PC-9 (cell line): ENCODE results near the gene ATP13A3. TPM values are rescaled to one million over a fixed set of nuclear protein-coding genes. Genes with fewer than 3 reads are reported as not detected.
"Not testable (repeated sequence)": the region's sequence is repeated elsewhere in the genome, so short reads cannot be mapped to it uniquely, and the experiment has no call there.

Experiments
- BruUV-seq: library from RNA; stranded (reverse); fragments of 400-500 nt; replicated peaks from 2 replicates; lab custom pipeline; 2021; lab: Mats Ljungman, UMichigan
- CTCF ChIA-PET: fragments of 300-600 bp; sonication (Branson Sonifier 250); formaldehyde crosslinking; loops from one replicate; lab custom pipeline; 2022; ENCODE audit warnings: antibody characterized with exemption; lab: Charles Lee
- POLR2A ChIA-PET: fragments of 300-600 bp; sonication (Branson Sonifier 250); formaldehyde crosslinking; loops from one replicate; lab custom pipeline; 2022; ENCODE audit warnings: antibody characterized with exemption; ENCODE audit not compliant: unreplicated experiment; lab: Charles Lee
- DNase-seq, 2 experiments: peaks; one replicate each; pipeline versions ENCODE4 v3.0.0 to v3.0.0-alpha.2; 2015 to 2022; ENCODE audit warnings: mixed read lengths in 1 of 2
- H2AFZ ChIP-seq: fragments of 200-600 bp; sonication (generic); 2 replicates; pipeline ENCODE4 v1.8.1; 2017; ENCODE audit warnings: antibody characterized with exemption
- H3F3A ChIP-seq: fragments of 200-600 bp; sonication (generic); 2 replicates; pipeline ENCODE4 v1.8.1; 2017; ENCODE audit warnings: antibody characterized with exemption, mild to moderate bottlenecking, low read depth; ENCODE audit not compliant: insufficient read depth
- H3K27ac ChIP-seq: fragments of 200-600 bp; sonication (generic); 2 replicates; pipeline ENCODE4 v1.6.1; 2016; ENCODE audit warnings: mixed run types
- H3K27me3 ChIP-seq: fragments of 200-600 bp; sonication (generic); 2 replicates; pipeline ENCODE4 v1.6.1; 2016; ENCODE audit warnings: low read depth, mixed run types; ENCODE audit not compliant: insufficient read depth
- H3K36me3 ChIP-seq: fragments of 200-600 bp; sonication (generic); 2 replicates; pipeline ENCODE4 v1.6.1; 2016; ENCODE audit warnings: low read depth, mixed run types
- H3K4me1 ChIP-seq: fragments of 200-600 bp; sonication (generic); replicated peaks from 2 replicates; pipeline ENCODE4 v1.6.1; 2016; ENCODE audit warnings: mixed run types; ENCODE audit not compliant: insufficient read depth
- H3K4me2 ChIP-seq: fragments of 200-600 bp; sonication (generic); 2 replicates; pipeline ENCODE4 v1.6.1; 2017; ENCODE audit warnings: mixed run types
- H3K4me3 ChIP-seq: fragments of 200-600 bp; sonication (generic); 2 replicates; pipeline ENCODE4 v1.6.1; 2016; ENCODE audit warnings: mixed run types
- H3K79me2 ChIP-seq: fragments of 200-600 bp; sonication (generic); 2 replicates; pipeline ENCODE4 v1.6.1; 2017; ENCODE audit warnings: low read depth, mixed run types
- H3K9me2 ChIP-seq: fragments of 200-600 bp; sonication (generic); 2 replicates; pipeline ENCODE4 v1.8.1; 2017; ENCODE audit warnings: mild to moderate bottlenecking; ENCODE audit not compliant: insufficient read depth
- H3K9me3 ChIP-seq: fragments of 200-600 bp; sonication (generic); 2 replicates; pipeline ENCODE4 v1.8.1; 2016; ENCODE audit warnings: low read depth; ENCODE audit not compliant: insufficient read depth
- H4K20me1 ChIP-seq: fragments of 200-600 bp; sonication (generic); 2 replicates; pipeline ENCODE4 v1.8.1; 2017; ENCODE audit not compliant: insufficient read depth
- CTCF ChIP-seq: fragments of 200-600 bp; sonication (generic); conservative IDR thresholded peaks from 2 replicates; pipeline ENCODE4 v1.6.1; 2017; ENCODE audit warnings: mixed run types, antibody characterized with exemption, mild to moderate bottlenecking, moderate library complexity
- EZH2 ChIP-seq: fragments of 200-600 bp; sonication (generic); IDR thresholded peaks from 2 replicates; pipeline ENCODE4 v1.8.0; 2017; ENCODE audit warnings: antibody characterized with exemption, low read depth
- intact Hi-C: fragments of 100-400 bp; cut with micrococcal nuclease; formaldehyde crosslinking; loops from one replicate; pipeline ENCODE4 v1.10.0; 2022; ENCODE audit not compliant: unreplicated experiment
- total RNA-seq: library from RNA; stranded (reverse); gene quantifications from 2 replicates; pipeline ENCODE4 v1.2.3, GENCODE V29; 2021

Gene ATP13A3
- total RNA-seq, 1 experiment from 2014 or later = 242 TPM

GRCh38 chr3:194522579-194523046 lies 35.8 kb upstream of the ATP13A3 start:
- BruUV-seq = no TSS peak
- peaks cover 56% of the 10 kb centered on the region for H3K4me1 ChIP-seq
- H3K27me3 ChIP-seq = no peaks in the 10 kb centered on the region
- TF ChIP-seq CTCF = no peak
- TF ChIP-seq EZH2 = no peak
- no peak overlapping the region for H3K4me3 ChIP-seq
- peak; percentile 43 to 96 for DNase-seq
- 0 out of 2 replicates have a peak, but pooled peaks cover 5% of the 10 kb centered on the region for H3K9me3 ChIP-seq
- intact Hi-C loops = no loop called here
- H2AFZ ChIP-seq = no peak overlapping the region
- H3K36me3 ChIP-seq = no peaks in the 10 kb centered on the region
- H3K27ac ChIP-seq = peak overlapping the region; percentile 59
- H3F3A ChIP-seq = peaks cover 48% of the 10 kb centered on the region
- ChIA-PET POLR2A (interaction anchor here (0.6 to 0.7 kb wide), 3 partner anchors 33 to 551 kb away, joined by 4 to 13 read pairs (median 11); no protein-coding TSS in a partner anchor), CTCF (interaction anchor here (0.7 to 1.6 kb wide), 4 partner anchors 14 to 72 kb away, joined by 3 to 6 read pairs (median 3); no protein-coding TSS in a partner anchor)
- no peaks in the 10 kb centered on the region for H3K9me2 ChIP-seq
- H4K20me1 ChIP-seq = no peaks in the 10 kb centered on the region
- 0 out of 2 replicates have a peak, but pooled peaks cover 5% of the 10 kb centered on the region for H3K79me2 ChIP-seq
- H3K4me2 ChIP-seq = peak overlapping the region; percentile 48

GRCh38 chr3:194521510-194522260 lies 34.9 kb upstream of the ATP13A3 start:
- BruUV-seq = no TSS peak

DNA sequence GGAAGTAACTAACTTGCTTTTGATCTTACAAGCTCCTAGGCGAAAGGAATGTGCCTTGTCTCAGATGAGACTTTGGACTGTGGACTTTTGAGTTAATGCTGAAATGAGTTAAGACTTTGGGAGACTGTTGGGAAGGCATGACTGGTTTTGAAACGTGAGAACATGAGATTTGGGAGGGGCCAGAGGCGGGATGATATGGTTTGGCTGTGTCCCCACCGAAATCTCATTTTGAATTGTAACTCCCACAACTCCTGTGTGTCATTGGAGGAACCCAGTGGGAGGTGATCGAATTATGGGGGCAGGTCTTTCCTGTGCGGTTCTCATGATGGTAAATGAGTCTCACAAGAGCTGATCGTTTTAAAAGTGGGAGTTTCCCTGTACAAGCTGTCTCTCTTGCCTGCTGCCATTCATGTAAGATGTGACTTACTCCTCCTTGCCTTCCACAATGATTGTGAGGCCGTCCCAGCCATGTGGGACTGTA lies 33.9 kb upstream of the ATP13A3 start:
- H3K4me3 ChIP-seq, CTCF ChIA-PET: not testable (repeated sequence)

More at GRCh38 chr3:194521510-194522260, 34.9 kb upstream of the ATP13A3 start:
- Histone ChIP-seq H3K4me1 (peaks cover 65% of the 10 kb centered on the region), H3K9me3 (0 out of 2 replicates have a peak, but pooled peaks cover 5% of the 10 kb centered on the region), H3K9me2 (no peaks in the 10 kb centered on the region), H3K4me2 (peak overlapping the region; percentile 48), H3K4me3 (no peak overlapping the region), H3F3A (peaks cover 46% of the 10 kb centered on the region), H3K79me2 (0 out of 2 replicates have a peak, but pooled peaks cover 5% of the 10 kb centered on the region), H3K27me3 (no peaks in the 10 kb centered on the region), H4K20me1 (no peaks in the 10 kb centered on the region), H2AFZ (no peak overlapping the region), H3K36me3 (no peaks in the 10 kb centered on the region), H3K27ac (peak overlapping the region; percentile 59)
- TF ChIP-seq CTCF (no peak), EZH2 (no peak)
- CTCF ChIA-PET = interaction anchor here (0.7 to 1.1 kb wide), 2 partner anchors 20 to 73 kb away, joined by 3 to 6 read pairs; no protein-coding TSS in a partner anchor
- DNase-seq = peak in 1 of 2 experiments; percentile 93
- POLR2A ChIA-PET = interaction anchor here (0.6 kb wide), 2 partner anchors 29 to 67 kb away, joined by 3 to 17 read pairs; no protein-coding TSS in a partner anchor
- intact Hi-C loops = no loop called here

DNA sequence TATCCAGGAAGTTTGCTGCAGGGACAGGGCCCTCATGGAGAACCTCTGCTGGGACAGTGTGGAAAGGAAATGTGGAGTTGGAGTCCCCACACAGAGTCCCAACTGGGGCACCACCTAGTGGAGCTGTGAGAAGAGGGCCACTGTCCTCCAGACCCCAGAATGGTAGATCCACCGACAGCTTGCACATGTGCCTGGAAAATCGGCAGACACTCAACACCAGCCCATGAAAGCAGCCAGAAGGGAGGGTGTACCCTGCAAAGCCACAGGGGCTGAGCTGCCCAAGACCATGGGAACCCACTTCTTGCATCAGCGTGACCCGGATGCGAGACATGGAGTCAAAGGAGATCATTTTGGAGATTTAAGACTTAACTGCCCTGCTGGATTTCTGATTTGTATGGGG lies 33.4 kb upstream of the ATP13A3 start:
- Histone ChIP-seq H3K4me1 (peaks cover 61% of the 10 kb centered on the region), H3F3A (peaks cover 38% of the 10 kb centered on the region)
- H3K27me3 ChIP-seq, H3K79me2 ChIP-seq, H2AFZ ChIP-seq, H3K27ac ChIP-seq, H3K36me3 ChIP-seq, BruUV-seq, intact Hi-C loops, H3K9me3 ChIP-seq, H3K4me2 ChIP-seq, H3K4me3 ChIP-seq, DNase-seq, H4K20me1 ChIP-seq, CTCF ChIA-PET, POLR2A ChIA-PET, H3K9me2 ChIP-seq: not testable (repeated sequence)

More for the DNA sequence above, 33.9 kb upstream of the ATP13A3 start:
- H3K9me2 ChIP-seq, DNase-seq, H3K79me2 ChIP-seq, BruUV-seq, H2AFZ ChIP-seq, H3K9me3 ChIP-seq, POLR2A ChIA-PET, intact Hi-C loops, H3K36me3 ChIP-seq, H4K20me1 ChIP-seq, H3K27me3 ChIP-seq: not testable (repeated sequence)
- peaks cover 38% of the 10 kb centered on the region for H3F3A ChIP-seq
- H3K4me1 ChIP-seq = peaks cover 61% of the 10 kb centered on the region
- H3K4me2 ChIP-seq = 0 out of 2 replicates have a peak overlapping the region, but pooled peaks have one; percentile 48
- peak overlapping the region; percentile 59; the same call in 1 of the 2 replicates for H3K27ac ChIP-seq
